Coronary artery (tissue), 2 donors: Measurements from ENCODE around the gene FBLN1.
A peak's percentile ranks its signal among the peaks of the same experiment; 100 is the strongest.

Experiments
- DNase-seq: peaks from one replicate; pipeline ENCODE4 v3.0.0-alpha.2; 2017; ENCODE audit warnings: low spot score
- H3K27ac ChIP-seq, 2 donors: fragments of 200-600 bp; sonication (generic); one replicate each; pipeline ENCODE4 v1.5.1; 2016 to 2019
- H3K4me3 ChIP-seq: fragments of 200-600 bp; sonication (generic); 2 replicates; pipeline ENCODE4 v1.5.1; 2016; ENCODE audit warnings: mild to moderate bottlenecking, moderate library complexity
- TF ChIP-seq, protein P1 (sequence below): fragments of 200-600 bp; sonication (generic); IDR thresholded peaks from one replicate; pipeline ENCODE4 v1.5.1; 2019; ENCODE audit warnings: antibody characterized with exemption

The FBLN1 gene

DNA sequence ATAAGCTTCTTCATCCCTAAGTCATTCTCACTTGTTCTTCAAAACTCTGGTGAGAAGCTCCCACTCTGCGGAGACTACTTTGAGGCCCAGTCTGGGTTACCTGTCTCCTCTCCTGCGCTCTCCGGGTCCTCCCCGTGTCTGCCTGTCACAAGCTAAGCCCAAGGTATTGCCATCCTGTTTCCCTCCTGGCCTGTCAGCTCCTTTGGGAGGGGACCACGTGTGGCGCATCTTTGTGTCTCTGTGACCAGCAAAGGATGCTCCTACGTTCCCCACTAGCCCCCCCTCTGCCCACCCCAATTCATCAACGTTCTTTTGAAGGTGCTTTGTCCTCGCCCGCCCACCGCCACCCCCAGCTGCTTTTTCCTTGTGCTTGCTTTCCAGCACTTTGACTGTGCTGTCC is 31.8 kb upstream of the FBLN1 start:
- TF ChIP-seq, protein P1, sequence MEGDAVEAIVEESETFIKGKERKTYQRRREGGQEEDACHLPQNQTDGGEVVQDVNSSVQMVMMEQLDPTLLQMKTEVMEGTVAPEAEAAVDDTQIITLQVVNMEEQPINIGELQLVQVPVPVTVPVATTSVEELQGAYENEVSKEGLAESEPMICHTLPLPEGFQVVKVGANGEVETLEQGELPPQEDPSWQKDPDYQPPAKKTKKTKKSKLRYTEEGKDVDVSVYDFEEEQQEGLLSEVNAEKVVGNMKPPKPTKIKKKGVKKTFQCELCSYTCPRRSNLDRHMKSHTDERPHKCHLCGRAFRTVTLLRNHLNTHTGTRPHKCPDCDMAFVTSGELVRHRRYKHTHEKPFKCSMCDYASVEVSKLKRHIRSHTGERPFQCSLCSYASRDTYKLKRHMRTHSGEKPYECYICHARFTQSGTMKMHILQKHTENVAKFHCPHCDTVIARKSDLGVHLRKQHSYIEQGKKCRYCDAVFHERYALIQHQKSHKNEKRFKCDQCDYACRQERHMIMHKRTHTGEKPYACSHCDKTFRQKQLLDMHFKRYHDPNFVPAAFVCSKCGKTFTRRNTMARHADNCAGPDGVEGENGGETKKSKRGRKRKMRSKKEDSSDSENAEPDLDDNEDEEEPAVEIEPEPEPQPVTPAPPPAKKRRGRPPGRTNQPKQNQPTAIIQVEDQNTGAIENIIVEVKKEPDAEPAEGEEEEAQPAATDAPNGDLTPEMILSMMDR, result no peak
- no peak overlapping the region for H3K4me3 ChIP-seq
- H3K27ac ChIP-seq, result peak overlapping the region in 1 of 2 donors; percentile 43
- no peak for DNase-seq

DNA sequence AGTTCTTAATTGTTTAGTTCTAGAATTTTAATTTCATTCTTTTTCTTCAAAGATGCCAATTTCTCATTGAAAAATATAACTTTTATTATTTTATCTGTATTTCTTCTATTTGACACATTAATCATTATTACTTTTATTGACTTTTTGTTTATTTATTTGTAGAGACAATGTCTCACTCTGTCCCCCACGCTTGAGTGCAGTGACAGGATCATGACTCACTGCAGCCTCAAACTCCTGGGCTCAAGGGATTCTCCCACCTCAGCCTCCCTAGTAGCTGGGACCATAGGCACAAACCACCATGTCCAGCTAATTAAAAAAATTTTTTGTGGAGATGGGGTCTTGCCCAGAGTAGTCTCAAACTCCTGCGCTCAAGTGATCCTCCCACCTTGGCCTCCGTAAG is 30.3 kb upstream of the FBLN1 start:
- H3K4me3 ChIP-seq, result no peak overlapping the region
- TF ChIP-seq, protein P1, result no peak
- no peak for DNase-seq
- H3K27ac ChIP-seq, result no peak overlapping the region

DNA sequence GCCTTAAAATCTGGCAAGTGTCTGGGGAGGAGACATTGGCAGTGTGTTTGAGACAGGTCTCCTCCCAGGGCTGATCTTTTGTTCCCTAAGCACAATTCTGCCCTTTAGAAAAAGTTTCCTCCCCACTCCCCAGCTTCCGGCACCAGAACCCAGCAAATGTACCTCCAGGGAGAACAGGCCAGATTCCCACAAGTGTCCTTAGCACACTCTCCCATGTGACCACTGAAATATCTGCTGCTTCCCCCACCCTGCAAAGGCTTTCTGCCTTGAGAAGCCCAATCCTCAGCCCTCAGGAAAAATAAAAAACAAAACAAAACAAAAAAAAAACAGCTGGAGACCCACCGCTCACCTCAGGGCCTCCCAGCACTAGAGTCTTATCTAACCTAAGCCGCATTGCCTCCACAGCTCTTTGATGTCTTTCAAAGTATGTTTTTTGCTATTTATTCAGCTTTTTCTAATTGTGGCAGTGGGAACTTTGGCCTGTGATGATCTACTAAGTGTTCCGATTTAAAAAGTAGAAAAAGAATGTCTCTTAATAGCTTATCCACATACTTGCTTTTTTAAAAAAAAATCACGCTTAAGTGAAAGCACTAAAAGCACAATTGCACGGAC is 29.0 kb upstream of the FBLN1 start:
- TF ChIP-seq, protein P1, result no peak
- H3K4me3 ChIP-seq, result no peak overlapping the region
- no peak for DNase-seq
- H3K27ac ChIP-seq, result peak overlapping the region in 1 of 2 donors; percentile 32

DNA sequence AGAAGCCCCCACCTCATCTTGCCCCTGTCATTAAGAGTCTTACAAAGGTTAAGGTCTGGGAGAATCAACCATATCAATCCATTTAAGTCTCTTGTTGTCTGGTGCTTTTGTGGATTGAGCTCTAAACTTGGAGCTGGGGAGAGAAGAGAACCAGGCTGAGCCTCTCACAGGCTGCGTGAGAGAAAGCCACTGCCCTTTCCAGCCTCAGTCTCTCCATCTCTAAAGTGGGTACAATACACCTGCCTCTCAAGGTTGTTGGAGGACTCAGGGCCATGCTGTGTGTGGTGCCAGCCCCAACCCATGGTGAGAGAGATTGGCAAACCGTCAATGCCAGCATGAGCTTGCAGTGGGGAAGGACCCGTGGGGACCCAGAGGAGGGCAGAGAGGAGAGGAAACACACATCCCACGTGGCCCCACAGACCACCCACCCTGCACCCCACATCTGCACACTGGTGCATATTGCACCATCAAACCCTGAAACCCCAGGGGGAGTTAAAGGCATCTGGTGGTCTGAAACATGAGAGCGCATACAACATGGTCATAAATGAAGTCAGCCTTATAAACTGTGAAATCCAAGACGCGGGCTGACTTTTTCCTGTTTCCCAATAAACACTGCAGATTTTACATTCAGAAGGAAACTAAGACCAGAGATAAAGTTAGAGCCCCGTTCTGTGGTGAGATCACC is 27.5 kb upstream of the FBLN1 start:
- Histone ChIP-seq H3K4me3 (no peak overlapping the region), H3K27ac (peak overlapping the region in 1 of 2 donors; percentile 37)
- TF ChIP-seq, protein P1, result no peak
- DNase-seq, result no peak

DNA sequence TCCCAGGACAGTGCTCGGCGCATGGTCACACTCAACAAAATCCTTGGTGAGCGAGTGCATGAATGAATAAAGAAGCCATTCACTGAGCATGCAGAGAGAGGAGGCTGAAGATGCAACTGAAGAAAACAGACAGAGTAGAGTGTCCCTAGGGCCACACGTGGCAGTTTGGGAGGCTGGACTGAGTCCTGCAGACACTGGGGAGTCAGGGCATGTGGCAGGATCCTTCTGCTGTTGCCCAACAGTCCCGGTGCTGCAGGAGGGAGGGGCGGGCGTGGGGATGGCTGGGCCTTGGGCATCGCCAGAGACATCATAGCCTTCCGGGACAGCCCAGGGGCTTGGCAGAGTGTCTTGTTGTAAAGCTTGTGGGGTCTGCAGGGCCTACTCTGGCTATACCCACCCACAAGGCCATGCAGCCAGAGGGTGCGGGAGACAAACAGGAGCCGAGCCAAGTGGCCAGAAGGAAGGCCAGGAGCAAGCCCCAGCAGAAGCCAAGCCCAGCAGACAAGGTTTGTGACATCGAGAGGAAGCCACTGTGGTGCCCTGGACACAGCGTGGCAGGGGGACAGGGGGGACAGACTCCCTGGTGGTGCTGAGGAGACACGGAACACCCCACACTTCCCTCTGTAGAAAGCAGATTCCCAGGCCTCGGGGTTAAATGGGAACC is 26.7 kb upstream of the FBLN1 start:
- H3K27ac ChIP-seq, result peak overlapping the region in 1 of 2 donors; percentile 51
- DNase-seq, result no peak
- no peak overlapping the region for H3K4me3 ChIP-seq
- TF ChIP-seq, protein P1, result no peak

DNA sequence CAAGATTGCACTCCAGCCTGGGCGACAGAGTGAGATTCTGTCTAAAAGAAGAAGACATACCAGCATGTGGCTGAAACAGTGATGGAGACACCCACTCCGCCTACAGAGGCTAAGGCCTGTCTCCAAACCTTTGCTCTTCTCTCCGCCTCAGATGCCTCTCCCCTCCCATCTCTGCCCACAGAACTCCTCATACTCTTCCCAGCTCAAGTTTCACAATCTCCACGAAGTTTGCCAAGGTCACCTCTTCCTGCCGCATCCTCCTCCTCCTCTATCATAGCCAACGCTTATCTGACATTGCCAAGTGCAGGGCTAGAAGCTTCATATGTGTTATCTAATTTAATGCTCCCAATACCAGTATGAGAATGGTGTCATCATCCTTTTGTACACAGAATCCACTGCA is 25.9 kb upstream of the FBLN1 start:
- TF ChIP-seq, protein P1, result no peak
- no peak overlapping the region for H3K4me3 ChIP-seq
- H3K27ac ChIP-seq, result peak overlapping the region in 1 of 2 donors; percentile 63
- no peak for DNase-seq
